Endothelial cell of umbilical vein (primary cell): Measurements from ENCODE around the gene YTHDF1.

Experiments used
- CTCF ChIP-seq, 2 donors: IDR thresholded peaks; 1 replicate in 1 of 2; 2 replicates in 1 of 2; pipeline ENCODE4 v1.5.1; 2011; ENCODE audit warnings: low read length in 2 of 2, mild to moderate bottlenecking in 2 of 2, moderate library complexity in 2 of 2, control low read depth in 1 of 2, inconsistent platforms in 1 of 2, low read depth in 1 of 2; ENCODE audit not compliant: insufficient read depth in 1 of 2; ENCODE audit errors: extremely low read depth in 1 of 2
- POLR2AphosphoS5 ChIP-seq: IDR thresholded peaks from 2 replicates; pipeline ENCODE4 v1.6.1; 2012; ENCODE audit warnings: low read depth, mild to moderate bottlenecking, control low read depth, low read length, moderate library complexity; ENCODE audit not compliant: insufficient read depth

- TF ChIP-seq POLR2AphosphoS5, result no peak
- no peak for TF ChIP-seq CTCF (IDR thresholded peaks at IDR 0.05; ENCODE audit: extremely low read depth in 1 of 2, insufficient read depth in 1 of 2, low read depth in 1 of 2, low read length in 2 of 2)
Observed at GRCh38 chr20:63227260-63227659, 11.3 kb upstream of the YTHDF1 start.
